Smooth muscle cell (in vitro differentiated cells): ENCODE measurements around the gene PROSER1. TPM values are rescaled to one million over a fixed set of nuclear protein-coding genes. Genes with fewer than 3 reads are reported as not detected.

Experiments used
- DNase-seq: peaks from one replicate; lab custom pipeline; 2025; ENCODE audit not compliant: unreplicated experiment; lab: John Stamatoyannopoulos, UW
- H2AFZ ChIP-seq: fragments of 200-600 bp; sonication (generic); 2 replicates; pipeline ENCODE4 v1.6.0; 2016; ENCODE audit warnings: antibody characterized with exemption, low read depth, mild to moderate bottlenecking
- H3F3A ChIP-seq: fragments of 200-600 bp; sonication (generic); 2 replicates; pipeline ENCODE4 v1.6.0; 2017; ENCODE audit warnings: antibody characterized with exemption, low read depth
- H3K27ac ChIP-seq: fragments of 200-600 bp; sonication (generic); 2 replicates; pipeline ENCODE4 v1.5.1; 2016; ENCODE audit warnings: low read depth, mild to moderate bottlenecking
- H3K27me3 ChIP-seq: fragments of 200-600 bp; sonication (generic); 2 replicates; pipeline ENCODE4 v1.6.1; 2016; ENCODE audit warnings: low read depth, mild to moderate bottlenecking
- H3K36me3 ChIP-seq: fragments of 200-600 bp; sonication (generic); 2 replicates; pipeline ENCODE4 v1.5.1; 2016; ENCODE audit warnings: low read depth
- H3K4me1 ChIP-seq: fragments of 200-600 bp; sonication (generic); 2 replicates; pipeline ENCODE4 v1.5.1; 2016; ENCODE audit warnings: low read depth
- H3K4me2 ChIP-seq: fragments of 200-600 bp; sonication (generic); 2 replicates; pipeline ENCODE4 v1.6.0; 2016; ENCODE audit warnings: mild to moderate bottlenecking
- H3K4me3 ChIP-seq: fragments of 200-600 bp; sonication (generic); 2 replicates; pipeline ENCODE4 v1.5.1; 2016; ENCODE audit warnings: mild to moderate bottlenecking
- H3K79me2 ChIP-seq: fragments of 200-600 bp; sonication (generic); 2 replicates; pipeline ENCODE4 v1.6.0; 2016; ENCODE audit warnings: low read depth, mild to moderate bottlenecking
- H3K9ac ChIP-seq: fragments of 200-600 bp; sonication (generic); 2 replicates; pipeline ENCODE4 v1.6.0; 2016; ENCODE audit warnings: low read depth
- H3K9me3 ChIP-seq: fragments of 200-600 bp; sonication (generic); replicated peaks from 2 replicates; pipeline ENCODE4 v1.5.1; 2016; ENCODE audit warnings: low read depth
- H4K20me1 ChIP-seq: fragments of 200-600 bp; sonication (generic); 2 replicates; pipeline ENCODE4 v1.6.0; 2016; ENCODE audit warnings: low read depth
- WGBS: methylation state at CpG from one replicate; pipeline ENCODE4 v1.1.7; 2016; ENCODE audit warnings: low lambda C conversion rate; 5-methylcytosine and 5-hydroxymethylcytosine counted together
- polyA plus RNA-seq: library from polyadenylated mRNA; unstranded; fragments of >200 nt; fragmentation: Nextera tagmentation; extraction: Ambion mirVana; gene quantifications from 2 replicates; pipeline ENCODE4 v1.2.1, GENCODE V29; 2016
- total RNA-seq: library from RNA; depleted of rRNA; stranded (reverse); fragments of >200 nt; gene quantifications from 2 replicates; pipeline ENCODE4 v1.2.3, GENCODE V29; 2014
- TF ChIP-seq, protein P1 (sequence below): fragments of 200-600 bp; sonication (generic); IDR thresholded peaks from 2 replicates; pipeline ENCODE4 v1.5.1; 2017; ENCODE audit warnings: borderline replicate concordance, mild to moderate bottlenecking, antibody characterized with exemption; ENCODE audit not compliant: insufficient read depth, poor library complexity, severe bottlenecking

Gene PROSER1
- total and polyA plus RNA-seq, 2 experiments from 2014 or later = 7.6 to 9.7 TPM

DNA sequence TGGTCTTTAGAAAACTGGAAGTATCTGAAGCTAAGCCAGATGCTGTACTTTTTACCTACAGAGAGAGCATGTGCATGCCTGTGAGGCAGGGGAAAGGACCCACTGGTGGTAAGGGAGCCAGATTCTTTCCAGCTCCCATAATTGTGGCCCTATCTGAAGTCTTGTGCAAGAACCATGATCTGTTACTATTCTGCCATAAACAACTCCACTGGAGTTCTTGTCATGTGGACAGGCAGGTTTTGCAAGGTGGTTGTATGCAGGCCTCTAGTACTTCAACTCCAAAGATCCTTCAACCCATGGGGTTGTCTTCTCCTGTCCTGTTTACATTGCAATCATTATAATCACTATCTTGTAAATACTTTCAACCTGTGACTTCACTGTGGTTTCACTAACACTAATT lies 14.1 kb downstream of the PROSER1 start:
- H3K4me3 ChIP-seq = no peak overlapping the region
- TF ChIP-seq, protein P1, sequence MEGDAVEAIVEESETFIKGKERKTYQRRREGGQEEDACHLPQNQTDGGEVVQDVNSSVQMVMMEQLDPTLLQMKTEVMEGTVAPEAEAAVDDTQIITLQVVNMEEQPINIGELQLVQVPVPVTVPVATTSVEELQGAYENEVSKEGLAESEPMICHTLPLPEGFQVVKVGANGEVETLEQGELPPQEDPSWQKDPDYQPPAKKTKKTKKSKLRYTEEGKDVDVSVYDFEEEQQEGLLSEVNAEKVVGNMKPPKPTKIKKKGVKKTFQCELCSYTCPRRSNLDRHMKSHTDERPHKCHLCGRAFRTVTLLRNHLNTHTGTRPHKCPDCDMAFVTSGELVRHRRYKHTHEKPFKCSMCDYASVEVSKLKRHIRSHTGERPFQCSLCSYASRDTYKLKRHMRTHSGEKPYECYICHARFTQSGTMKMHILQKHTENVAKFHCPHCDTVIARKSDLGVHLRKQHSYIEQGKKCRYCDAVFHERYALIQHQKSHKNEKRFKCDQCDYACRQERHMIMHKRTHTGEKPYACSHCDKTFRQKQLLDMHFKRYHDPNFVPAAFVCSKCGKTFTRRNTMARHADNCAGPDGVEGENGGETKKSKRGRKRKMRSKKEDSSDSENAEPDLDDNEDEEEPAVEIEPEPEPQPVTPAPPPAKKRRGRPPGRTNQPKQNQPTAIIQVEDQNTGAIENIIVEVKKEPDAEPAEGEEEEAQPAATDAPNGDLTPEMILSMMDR = no peak
- H3K27me3 ChIP-seq = no peaks in the 10 kb centered on the region
- peaks cover 4% of the 10 kb centered on the region for H3F3A ChIP-seq
- H3K27ac ChIP-seq = peak overlapping the region; percentile 59
- no peak for DNase-seq
- H4K20me1 ChIP-seq = no peaks in the 10 kb centered on the region
- H3K9me3 ChIP-seq = no peaks in the 10 kb centered on the region
- H3K79me2 ChIP-seq = no peaks in the 10 kb centered on the region
- peaks cover 12% of the 10 kb centered on the region for H3K36me3 ChIP-seq
- H3K4me2 ChIP-seq = peak overlapping the region; percentile 38
- no peak overlapping the region for H2AFZ ChIP-seq
- no peaks in the 10 kb centered on the region for H3K4me1 ChIP-seq
- no peak overlapping the region for H3K9ac ChIP-seq

DNA sequence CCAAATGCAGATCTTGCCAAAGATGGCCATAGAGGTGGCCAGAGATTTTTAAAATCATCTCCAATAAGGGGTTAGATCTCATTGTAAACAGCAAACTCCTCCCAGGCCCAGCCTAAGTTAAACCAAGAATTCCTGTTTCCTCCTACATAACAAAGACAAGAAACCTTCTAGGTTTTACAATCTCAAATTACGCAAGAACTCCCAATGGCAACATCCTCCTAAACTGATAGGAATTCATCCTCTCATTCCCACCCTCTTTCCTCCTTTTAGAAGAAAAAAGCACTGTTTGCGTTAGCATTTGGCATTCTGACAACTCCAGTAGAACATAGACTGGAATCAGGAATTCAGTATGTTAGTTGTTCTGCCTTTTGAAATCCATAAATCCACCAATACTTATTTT lies 14.6 kb downstream of the PROSER1 start:
- DNase-seq = no peak
- peak overlapping the region; percentile 59 for H3K27ac ChIP-seq

DNA sequence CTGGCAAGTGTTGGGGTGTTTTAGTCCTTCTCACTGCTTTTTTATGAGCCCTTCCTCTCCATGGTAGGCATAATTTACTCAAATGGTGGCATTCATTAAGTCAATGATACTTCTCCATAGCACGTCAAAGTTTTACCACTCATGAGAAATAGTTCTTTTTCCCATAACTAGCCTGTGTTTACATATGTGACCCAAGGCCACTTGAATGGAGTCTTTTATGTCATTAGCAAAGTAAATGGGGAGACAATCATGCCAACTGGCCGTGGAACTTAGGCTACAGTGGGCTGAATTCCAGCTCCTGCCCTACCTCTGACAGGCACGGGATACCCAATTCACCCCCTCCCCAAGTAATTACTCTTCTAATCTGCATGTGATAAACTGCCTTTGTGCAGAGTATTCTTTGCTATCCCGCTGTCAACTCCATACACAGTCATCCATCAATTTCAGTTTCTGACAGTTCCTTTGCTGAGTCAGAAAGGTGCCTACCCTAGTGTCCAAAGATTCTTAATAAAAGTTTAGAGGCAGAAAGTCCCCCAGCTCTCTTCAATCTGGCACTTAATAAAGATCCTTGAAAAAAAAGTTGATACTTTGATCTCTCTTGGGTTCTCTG lies 16.9 kb downstream of the PROSER1 start:
- H3K4me3 ChIP-seq = no peak overlapping the region
- no peaks in the 10 kb centered on the region for H3K27me3 ChIP-seq
- TF ChIP-seq, protein P1 = no peak
- H3K79me2 ChIP-seq = no peaks in the 10 kb centered on the region
- no peak overlapping the region for H3K4me2 ChIP-seq
- DNase-seq = no peak
- peaks cover 11% of the 10 kb centered on the region for H3K36me3 ChIP-seq
- H3F3A ChIP-seq = no peaks in the 10 kb centered on the region
- no peaks in the 10 kb centered on the region for H3K4me1 ChIP-seq
- no peak overlapping the region for H3K27ac ChIP-seq
- H3K9ac ChIP-seq = no peak overlapping the region
- no peaks in the 10 kb centered on the region for H4K20me1 ChIP-seq
- 91% methylated on average over 4 of the region's 4 CpGs for WGBS
- no peaks in the 10 kb centered on the region for H3K9me3 ChIP-seq
- no peak overlapping the region for H2AFZ ChIP-seq

More for the DNA sequence above, 14.6 kb downstream of the PROSER1 start:
- 51% methylated on average over 2 of the region's 2 CpGs for WGBS
- Histone ChIP-seq H2AFZ (no peak overlapping the region), H3K4me2 (peak overlapping the region; percentile 38), H4K20me1 (no peaks in the 10 kb centered on the region), H3K9ac (no peak overlapping the region), H3F3A (peaks cover 4% of the 10 kb centered on the region), H3K9me3 (no peaks in the 10 kb centered on the region), H3K4me1 (no peaks in the 10 kb centered on the region), H3K4me3 (no peak overlapping the region), H3K27me3 (no peaks in the 10 kb centered on the region), H3K79me2 (no peaks in the 10 kb centered on the region), H3K36me3 (peaks cover 9% of the 10 kb centered on the region)
- TF ChIP-seq, protein P1 = no peak

DNA sequence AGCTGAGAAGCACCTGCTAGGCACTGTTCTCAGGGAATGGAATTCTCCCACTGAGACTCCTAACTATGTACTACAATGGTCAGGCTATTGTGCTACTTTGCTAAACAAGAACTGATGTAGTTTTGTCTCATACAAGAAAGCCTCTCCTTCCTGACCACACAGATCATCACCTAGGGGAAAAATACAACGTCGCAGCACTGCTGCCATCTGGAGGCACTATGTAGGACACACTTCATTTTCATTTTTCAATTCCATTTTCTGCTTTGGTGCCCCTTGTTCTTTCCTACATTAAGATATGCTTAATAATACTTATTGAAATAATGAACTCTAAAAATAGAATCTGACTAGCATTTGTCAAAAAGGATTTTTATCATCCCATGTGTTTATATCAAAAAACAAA lies 21.1 kb downstream of the PROSER1 start:
- H3K9ac ChIP-seq = no peak overlapping the region
- no peaks in the 10 kb centered on the region for H4K20me1 ChIP-seq
- H3K27ac ChIP-seq = no peak overlapping the region
- H3K4me1 ChIP-seq = no peaks in the 10 kb centered on the region
- no peaks in the 10 kb centered on the region for H3K9me3 ChIP-seq
- no peak overlapping the region for H3K4me2 ChIP-seq
- no peak overlapping the region for H2AFZ ChIP-seq
- peaks cover 26% of the 10 kb centered on the region for H3K36me3 ChIP-seq
- DNase-seq = no peak
- no peak overlapping the region for H3K4me3 ChIP-seq
- H3K27me3 ChIP-seq = no peaks in the 10 kb centered on the region
- WGBS = 45% methylated on average over 2 of the region's 2 CpGs
- TF ChIP-seq, protein P1 = peak; percentile 29
- H3K79me2 ChIP-seq = no peaks in the 10 kb centered on the region
- H3F3A ChIP-seq = no peaks in the 10 kb centered on the region
